CD4-positive, alpha-beta T cell treated with Interleukin-4 for 1 hour (primary cell): ENCODE data around the gene HTR2A.

Experiments used
- DNase-seq, 2 donors: peaks; one replicate each; pipeline ENCODE4 v3.0.0-alpha.2; 2020 to 2022

HTR2A gene

DNA sequence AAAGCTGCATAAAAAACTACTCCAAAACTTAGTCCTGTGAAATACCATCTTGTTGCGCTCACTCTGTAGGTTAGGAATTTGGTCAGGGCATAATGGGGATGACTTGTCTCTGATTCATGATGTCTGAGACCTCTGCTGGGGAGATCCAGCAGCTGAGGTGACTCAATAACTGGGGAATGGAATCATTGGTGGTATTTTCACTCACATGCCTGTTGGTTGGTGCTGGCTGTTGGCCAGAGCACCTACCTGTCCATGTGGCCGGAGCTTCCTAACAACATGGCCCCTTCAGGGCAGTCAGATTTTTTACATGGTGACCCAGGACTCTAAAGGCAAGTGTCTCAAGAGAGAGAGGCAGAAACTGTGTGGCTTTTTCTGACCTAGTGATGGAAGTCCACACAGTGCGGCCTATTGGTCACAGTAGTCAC, 92.5 kb downstream of the HTR2A start:
- DNase-seq: no peak

- DNase-seq: no peak
Observed at GRCh38 chr13:46803586-46803985, 93.3 kb downstream of the HTR2A start.

- DNase-seq: no peak
Observed at GRCh38 chr13:46801858-46802257, 95.0 kb downstream of the HTR2A start.

DNA sequence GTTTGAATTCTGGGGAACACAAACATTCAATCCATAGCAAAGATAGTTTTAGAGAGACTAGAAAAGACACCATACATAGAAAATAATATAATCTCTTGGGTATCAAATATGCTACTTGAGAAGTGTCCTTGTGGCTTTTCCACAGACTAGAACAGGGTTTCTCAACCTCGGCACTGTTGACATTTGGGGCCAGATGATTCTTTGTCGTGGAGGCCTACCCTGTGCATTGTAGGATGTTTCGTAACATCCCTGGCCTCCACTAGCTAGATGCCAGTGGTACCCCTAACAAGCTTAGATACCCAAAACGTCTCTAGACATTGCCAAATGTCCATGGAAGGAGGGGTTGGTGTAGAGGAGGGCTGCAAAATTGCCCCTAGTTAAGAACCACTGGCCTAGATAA, 97.7 kb downstream of the HTR2A start:
- no peak for DNase-seq

DNA sequence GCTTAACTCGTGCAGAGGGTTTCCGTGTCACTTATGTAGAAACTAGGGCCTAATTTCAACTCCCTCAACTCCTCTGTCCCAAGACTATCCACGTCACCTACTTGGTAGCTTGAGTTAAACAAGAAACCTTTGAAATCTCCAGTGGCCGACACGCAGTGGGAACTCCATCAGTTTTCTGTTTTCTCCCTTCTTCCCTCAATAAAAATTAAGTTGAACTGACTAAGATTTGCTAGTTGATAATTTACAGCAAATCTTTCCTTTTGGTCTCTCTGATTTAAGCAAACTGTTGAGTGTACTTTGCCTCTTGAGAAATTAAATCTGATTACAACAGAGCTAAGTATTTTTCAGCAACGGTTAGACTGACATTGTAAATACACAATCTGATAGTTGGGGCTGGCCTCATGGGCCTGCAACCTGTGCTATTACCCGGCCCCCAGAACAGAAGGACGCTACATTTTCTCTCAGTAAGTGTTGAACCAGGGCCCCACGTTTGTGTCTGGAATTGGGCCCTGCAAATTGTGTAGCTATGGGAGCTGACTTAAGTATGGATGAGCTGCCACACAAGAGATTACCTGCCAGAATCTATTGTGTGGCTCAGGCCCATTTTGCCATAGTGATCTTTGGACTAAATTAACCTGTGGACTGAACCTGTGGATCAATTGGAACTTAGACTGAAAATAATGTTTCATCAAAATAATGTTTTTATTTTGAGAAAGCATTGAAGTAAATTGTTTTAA, 99.2 kb downstream of the HTR2A start:
- no peak for DNase-seq

GRCh38 chr13:46796515-46797474, 100.1 kb downstream of the HTR2A start, which contains the start of gene ESD:
Gene ESD, minus strand, starts transcription at chr13:46797161. Its CDS starts 5,748 bp downstream, at chr13:46791413.
- DNase-seq: peak; percentile 89 to 90

- no peak for DNase-seq
Observed at GRCh38 chr13:46796129-46796514, 100.7 kb downstream of the HTR2A start.

GRCh38 chr13:46795321-46795720, 101.5 kb downstream of the HTR2A start:
- DNase-seq: no peak

- DNase-seq: no peak
Observed at GRCh38 chr13:46783504-46783903, 113.3 kb downstream of the HTR2A start.

DNA sequence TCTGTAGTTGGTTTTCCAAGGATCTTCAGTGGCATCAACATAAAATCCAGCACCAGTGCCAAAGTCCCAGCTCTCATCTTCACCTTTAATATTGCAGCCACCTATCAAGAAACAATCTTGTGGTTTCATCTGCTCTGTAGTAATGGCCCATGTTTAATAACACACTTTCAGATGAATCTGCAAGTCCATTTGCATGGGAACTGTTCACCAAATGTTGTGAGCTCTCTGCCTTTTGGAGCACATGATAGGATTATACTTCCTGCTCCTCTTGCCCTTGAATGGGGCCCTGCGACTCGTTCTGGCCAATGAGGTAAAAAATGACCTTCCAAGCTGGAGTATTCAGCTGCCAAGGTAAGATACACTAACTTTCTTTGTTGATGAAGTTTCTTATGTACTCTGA, 114.2 kb downstream of the HTR2A start:
- DNase-seq: no peak

GRCh38 chr13:46782066-46782465, 114.8 kb downstream of the HTR2A start:
- DNase-seq: no peak
